Osteocyte (in vitro differentiated cells): Measurements from ENCODE around the gene DPP9. TPM values are rescaled to one million over a fixed set of nuclear protein-coding genes. Genes with fewer than 3 reads are reported as not detected.
A peak's percentile ranks its signal among the peaks of the same experiment; 100 is the strongest.

Experiments
- DNase-seq: peaks from one replicate; pipeline ENCODE4 v3.0.0; 2021; ENCODE audit warnings: mixed read lengths; ENCODE audit not compliant: unreplicated experiment; ENCODE audit errors: extremely low spot score
- H3K27ac Mint-ChIP-seq: one replicate; pipeline ENCODE4 v1.8.0; 2021; ENCODE audit warnings: mild to moderate bottlenecking, mixed read lengths; ENCODE audit not compliant: unreplicated experiment
- H3K27me3 Mint-ChIP-seq: one replicate; pipeline ENCODE4 v1.8.0; 2021; ENCODE audit warnings: mixed read lengths; ENCODE audit not compliant: unreplicated experiment
- H3K36me3 Mint-ChIP-seq: one replicate; pipeline ENCODE4 v1.8.0; 2021; ENCODE audit warnings: mixed read lengths; ENCODE audit not compliant: unreplicated experiment
- H3K4me1 Mint-ChIP-seq: one replicate; pipeline ENCODE4 v1.8.0; 2021; ENCODE audit warnings: mixed read lengths; ENCODE audit not compliant: unreplicated experiment
- H3K4me3 Mint-ChIP-seq: one replicate; pipeline ENCODE4 v1.8.0; 2021; ENCODE audit warnings: mild to moderate bottlenecking, moderate library complexity, mixed read lengths; ENCODE audit not compliant: unreplicated experiment
- H3K9me3 Mint-ChIP-seq: one replicate; pipeline ENCODE4 v1.8.0; 2021; ENCODE audit warnings: mixed read lengths; ENCODE audit not compliant: unreplicated experiment
- CTCF ChIP-seq: fragments of 200-600 bp; sonication (generic); IDR thresholded peaks from 2 replicates; pipeline ENCODE4 v1.5.0; 2021; ENCODE audit warnings: antibody characterized with exemption, mild to moderate bottlenecking, moderate library complexity
- total RNA-seq: library from RNA; stranded (reverse); gene quantifications from 2 replicates; pipeline ENCODE4 v1.2.1, GENCODE V29; 2021

Gene DPP9
- total RNA-seq, 1 donor from 2014 or later, result 54.8 TPM

GRCh38 chr19:4662812-4663211, 60.8 kb downstream of the DPP9 start:
- H3K4me1 Mint-ChIP-seq, result no peaks in the 10 kb centered on the region
- no peak overlapping the region for H3K4me3 Mint-ChIP-seq
- H3K27ac Mint-ChIP-seq, result no peak overlapping the region
- no peaks in the 10 kb centered on the region for H3K9me3 Mint-ChIP-seq
- no peaks in the 10 kb centered on the region for H3K27me3 Mint-ChIP-seq
- no peak for DNase-seq
- peaks cover 36% of the 10 kb centered on the region for H3K36me3 Mint-ChIP-seq
- no peak for TF ChIP-seq CTCF

GRCh38 chr19:4662020-4662695, 61.5 kb downstream of the DPP9 start:
- peaks cover 32% of the 10 kb centered on the region for H3K36me3 Mint-ChIP-seq
- H3K27ac Mint-ChIP-seq, result no peak overlapping the region
- no peak overlapping the region for H3K4me3 Mint-ChIP-seq
- no peaks in the 10 kb centered on the region for H3K4me1 Mint-ChIP-seq
- H3K9me3 Mint-ChIP-seq, result no peaks in the 10 kb centered on the region
- peak; percentile 79 for DNase-seq
- H3K27me3 Mint-ChIP-seq, result no peaks in the 10 kb centered on the region
- TF ChIP-seq CTCF, result no peak

- Mint-ChIP-seq H3K36me3 (peaks cover 32% of the 10 kb centered on the region), H3K4me1 (no peaks in the 10 kb centered on the region), H3K9me3 (no peaks in the 10 kb centered on the region), H3K27me3 (no peaks in the 10 kb centered on the region), H3K27ac (no peak overlapping the region), H3K4me3 (no peak overlapping the region)
- no peak for TF ChIP-seq CTCF
- no peak for DNase-seq
Observed at GRCh38 chr19:4660993-4661392, 62.6 kb downstream of the DPP9 start.

GRCh38 chr19:4660181-4660791, 63.4 kb downstream of the DPP9 start:
- no peaks in the 10 kb centered on the region for H3K9me3 Mint-ChIP-seq
- DNase-seq, result no peak
- peaks cover 29% of the 10 kb centered on the region for H3K36me3 Mint-ChIP-seq

More at GRCh38 chr19:4660181-4660791, 63.4 kb downstream of the DPP9 start:
- Mint-ChIP-seq H3K4me1 (no peaks in the 10 kb centered on the region), H3K27ac (no peak overlapping the region), H3K27me3 (no peaks in the 10 kb centered on the region), H3K4me3 (no peak overlapping the region)
- peak; percentile 24 for TF ChIP-seq CTCF
